Measurements from ENCODE around the gene CDKL1.

The CDKL1 gene

GRCh38 chr14:50396631-50397389 is at the start of gene CDKL1:
Gene CDKL1 (minus strand): TSS chr14:50396881. CDS start chr14:50395868, 1,013 bp downstream.
- peaks cover 7% of the 10 kb centered on the region for H3K36me3 Mint-ChIP-seq (ENCODE audit: low read depth)
- peaks cover 7% of the 10 kb centered on the region for H3K27me3 Mint-ChIP-seq
- H3K27ac Mint-ChIP-seq, result peak within 1 kb of the TSS; percentile 96
- H3K4me3 Mint-ChIP-seq, result peak within 1 kb of the TSS; percentile 90
- H3K9me3 Mint-ChIP-seq, result no peaks in the 10 kb centered on the region
- H3K4me1 Mint-ChIP-seq (ENCODE audit: low read depth), result peaks cover 21% of the 10 kb centered on the region

- Mint-ChIP-seq H3K27ac (no peak overlapping the region), H3K9me3 (peaks cover 6% of the 10 kb centered on the region), H3K4me3 (no peak overlapping the region), H3K4me1 (ENCODE audit: low read depth) (no peaks in the 10 kb centered on the region), H3K27me3 (no peaks in the 10 kb centered on the region), H3K36me3 (ENCODE audit: low read depth) (peaks cover 67% of the 10 kb centered on the region)
Measured at GRCh38 chr14:50434528-50434927, 37.8 kb upstream of the CDKL1 start.

- no peak overlapping the region for H3K27ac Mint-ChIP-seq
- H3K4me3 Mint-ChIP-seq, result no peak overlapping the region
- H3K27me3 Mint-ChIP-seq, result no peaks in the 10 kb centered on the region
- H3K4me1 Mint-ChIP-seq (ENCODE audit: low read depth), result no peaks in the 10 kb centered on the region
- no peaks in the 10 kb centered on the region for H3K9me3 Mint-ChIP-seq
- H3K36me3 Mint-ChIP-seq (ENCODE audit: low read depth), result peaks cover 57% of the 10 kb centered on the region
Measured at GRCh38 chr14:50432131-50432530, 35.5 kb upstream of the CDKL1 start.

GRCh38 chr14:50425816-50426215 is 29.1 kb upstream of the CDKL1 start:
- H3K4me3 Mint-ChIP-seq, result no peak overlapping the region
- H3K27ac Mint-ChIP-seq, result no peak overlapping the region
- H3K9me3 Mint-ChIP-seq, result no peaks in the 10 kb centered on the region
- no peaks in the 10 kb centered on the region for H3K27me3 Mint-ChIP-seq
- no peaks in the 10 kb centered on the region for H3K4me1 Mint-ChIP-seq (ENCODE audit: low read depth)
- peaks cover 39% of the 10 kb centered on the region for H3K36me3 Mint-ChIP-seq (ENCODE audit: low read depth)

GRCh38 chr14:50425105-50425504 is 28.4 kb upstream of the CDKL1 start:
- Mint-ChIP-seq H3K27ac (no peak overlapping the region), H3K36me3 (ENCODE audit: low read depth) (peaks cover 44% of the 10 kb centered on the region), H3K9me3 (no peaks in the 10 kb centered on the region), H3K27me3 (no peaks in the 10 kb centered on the region), H3K4me1 (ENCODE audit: low read depth) (no peaks in the 10 kb centered on the region), H3K4me3 (no peak overlapping the region)

GRCh38 chr14:50423529-50423928 is 26.8 kb upstream of the CDKL1 start:
- Mint-ChIP-seq H3K9me3 (no peaks in the 10 kb centered on the region), H3K27ac (no peak overlapping the region), H3K4me1 (ENCODE audit: low read depth) (no peaks in the 10 kb centered on the region), H3K4me3 (no peak overlapping the region), H3K36me3 (ENCODE audit: low read depth) (peaks cover 46% of the 10 kb centered on the region), H3K27me3 (no peaks in the 10 kb centered on the region)

- H3K36me3 Mint-ChIP-seq (ENCODE audit: low read depth), result peaks cover 57% of the 10 kb centered on the region
- H3K27me3 Mint-ChIP-seq, result no peaks in the 10 kb centered on the region
- no peaks in the 10 kb centered on the region for H3K4me1 Mint-ChIP-seq (ENCODE audit: low read depth)
- H3K9me3 Mint-ChIP-seq, result no peaks in the 10 kb centered on the region
- no peak overlapping the region for H3K4me3 Mint-ChIP-seq
- H3K27ac Mint-ChIP-seq, result no peak overlapping the region
Measured at GRCh38 chr14:50421499-50421898, 24.8 kb upstream of the CDKL1 start.

GRCh38 chr14:50417853-50418252 is 21.2 kb upstream of the CDKL1 start:
- no peaks in the 10 kb centered on the region for H3K9me3 Mint-ChIP-seq
- no peak overlapping the region for H3K4me3 Mint-ChIP-seq
- peaks cover 60% of the 10 kb centered on the region for H3K36me3 Mint-ChIP-seq (ENCODE audit: low read depth)
- no peaks in the 10 kb centered on the region for H3K4me1 Mint-ChIP-seq (ENCODE audit: low read depth)
- H3K27me3 Mint-ChIP-seq, result no peaks in the 10 kb centered on the region
- H3K27ac Mint-ChIP-seq, result no peak overlapping the region

- no peak overlapping the region for H3K4me3 Mint-ChIP-seq
- peaks cover 10% of the 10 kb centered on the region for H3K9me3 Mint-ChIP-seq
- H3K27me3 Mint-ChIP-seq, result no peaks in the 10 kb centered on the region
- no peaks in the 10 kb centered on the region for H3K4me1 Mint-ChIP-seq (ENCODE audit: low read depth)
- peaks cover 17% of the 10 kb centered on the region for H3K36me3 Mint-ChIP-seq (ENCODE audit: low read depth)
- no peak overlapping the region for H3K27ac Mint-ChIP-seq
Measured at GRCh38 chr14:50410921-50411320, 14.2 kb upstream of the CDKL1 start.

- H3K4me1 Mint-ChIP-seq (ENCODE audit: low read depth), result no peaks in the 10 kb centered on the region
- peaks cover 14% of the 10 kb centered on the region for H3K36me3 Mint-ChIP-seq (ENCODE audit: low read depth)
- H3K27ac Mint-ChIP-seq, result no peak overlapping the region
- peaks cover 16% of the 10 kb centered on the region for H3K9me3 Mint-ChIP-seq
- no peak overlapping the region for H3K4me3 Mint-ChIP-seq
- no peaks in the 10 kb centered on the region for H3K27me3 Mint-ChIP-seq
Measured at GRCh38 chr14:50410071-50410470, 13.4 kb upstream of the CDKL1 start.

- Mint-ChIP-seq H3K4me3 (no peak overlapping the region), H3K27ac (no peak overlapping the region), H3K36me3 (ENCODE audit: low read depth) (peaks cover 4% of the 10 kb centered on the region), H3K27me3 (no peaks in the 10 kb centered on the region), H3K9me3 (peaks cover 12% of the 10 kb centered on the region), H3K4me1 (ENCODE audit: low read depth) (no peaks in the 10 kb centered on the region)
Measured at GRCh38 chr14:50407111-50407812, 10.6 kb upstream of the CDKL1 start.

GRCh38 chr14:50403419-50403818 is 6.7 kb upstream of the CDKL1 start:
- H3K27me3 Mint-ChIP-seq, result no peaks in the 10 kb centered on the region
- H3K27ac Mint-ChIP-seq, result no peak overlapping the region
- H3K4me3 Mint-ChIP-seq, result no peak overlapping the region
- peaks cover 8% of the 10 kb centered on the region for H3K9me3 Mint-ChIP-seq
- no peaks in the 10 kb centered on the region for H3K36me3 Mint-ChIP-seq (ENCODE audit: low read depth)
- no peaks in the 10 kb centered on the region for H3K4me1 Mint-ChIP-seq (ENCODE audit: low read depth)

- peaks cover 8% of the 10 kb centered on the region for H3K9me3 Mint-ChIP-seq
- no peaks in the 10 kb centered on the region for H3K27me3 Mint-ChIP-seq
- H3K4me1 Mint-ChIP-seq (ENCODE audit: low read depth), result peaks cover 3% of the 10 kb centered on the region
- no peak overlapping the region for H3K4me3 Mint-ChIP-seq
- no peak overlapping the region for H3K27ac Mint-ChIP-seq
- H3K36me3 Mint-ChIP-seq (ENCODE audit: low read depth), result no peaks in the 10 kb centered on the region
Measured at GRCh38 chr14:50402965-50403364, 6.3 kb upstream of the CDKL1 start.

GRCh38 chr14:50400461-50400860 is 3.8 kb upstream of the CDKL1 start:
- Mint-ChIP-seq H3K36me3 (ENCODE audit: low read depth) (peaks cover 3% of the 10 kb centered on the region), H3K27ac (no peak overlapping the region), H3K4me3 (no peak overlapping the region), H3K9me3 (peaks cover under 1% of the 10 kb centered on the region), H3K4me1 (ENCODE audit: low read depth) (peaks cover 21% of the 10 kb centered on the region), H3K27me3 (peaks cover 3% of the 10 kb centered on the region)

- Mint-ChIP-seq H3K27ac (no peak overlapping the region), H3K36me3 (ENCODE audit: low read depth) (peaks cover 3% of the 10 kb centered on the region), H3K9me3 (no peaks in the 10 kb centered on the region), H3K4me1 (ENCODE audit: low read depth) (peaks cover 21% of the 10 kb centered on the region), H3K27me3 (peaks cover 5% of the 10 kb centered on the region), H3K4me3 (no peak overlapping the region)
Measured at GRCh38 chr14:50399251-50400032, 2.8 kb upstream of the CDKL1 start.

Data from stimulated activated naive CD8-positive, alpha-beta T cell treated with anti-CD3 and anti-CD28 coated beads, Interleukin-15, Interleukin-2, amounts not matched to agents 100 ng/mL and 50 ng/mL, for 24 hours (primary cell).